HG03097 (cell line): ENCODE measurements around the gene PKP4.
"Not testable (repeated sequence)": the region's sequence is repeated elsewhere in the genome, so short reads cannot be mapped to it uniquely, and the experiment has no call there.

Source experiments
- ATAC-seq: cut with Tn5 transposase; IDR thresholded peaks from one replicate; pipeline ENCODE4 v1.9.1; 2021; ENCODE audit not compliant: unreplicated experiment, low FRiP score

The PKP4 gene

GRCh38 chr2:158464426-158465281, 7.9 kb downstream of the PKP4 start:
- ATAC-seq: no peak

- ATAC-seq: no peak
These were observed 10.5 kb downstream of the PKP4 start for GRCh38 chr2:158467248-158467647.

DNA sequence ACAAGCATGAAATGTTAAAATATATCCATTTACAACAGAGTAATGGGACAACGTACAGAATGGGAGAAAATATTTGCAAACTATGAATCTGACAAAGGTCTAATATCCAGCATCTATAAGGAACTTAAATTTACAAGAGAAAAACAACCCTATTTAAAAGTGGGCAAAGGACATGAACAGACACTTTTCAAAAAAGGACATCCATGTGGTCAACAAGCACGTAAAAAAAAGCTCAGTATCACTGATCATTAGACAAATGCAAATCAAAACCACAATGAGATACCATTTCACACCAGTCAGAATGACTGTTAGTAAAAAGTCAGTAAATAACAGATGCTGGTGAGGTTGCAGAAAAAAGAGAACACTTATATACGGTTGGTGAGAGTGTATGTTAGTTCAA, 16.1 kb downstream of the PKP4 start:
- ATAC-seq: not testable (repeated sequence)

GRCh38 chr2:158473300-158473699, 16.5 kb downstream of the PKP4 start:
- ATAC-seq: not testable (repeated sequence)

- ATAC-seq: no peak
These were observed 17.1 kb downstream of the PKP4 start for GRCh38 chr2:158473719-158474392.

GRCh38 chr2:158474526-158475011, 17.8 kb downstream of the PKP4 start:
- not testable (repeated sequence) for ATAC-seq

DNA sequence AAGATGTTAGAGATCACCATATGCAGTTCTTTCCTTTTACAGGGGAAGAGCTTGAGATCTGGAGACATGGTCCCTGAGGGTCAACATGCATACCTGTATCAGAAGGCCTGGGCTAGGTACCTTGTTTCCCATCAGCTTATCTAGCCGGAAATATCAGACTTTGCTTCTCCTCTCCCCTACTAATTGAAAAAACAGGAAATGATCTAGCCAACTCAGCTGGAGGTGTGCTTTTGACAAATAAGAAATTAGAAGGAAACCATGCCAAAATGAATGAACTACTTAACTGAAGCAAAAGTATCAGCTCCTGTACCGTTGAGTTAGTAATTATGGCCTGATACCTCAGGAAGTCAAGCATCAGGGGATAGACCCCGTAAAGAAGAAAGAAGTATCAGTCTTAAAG, 20.4 kb downstream of the PKP4 start:
- ATAC-seq: no peak

DNA sequence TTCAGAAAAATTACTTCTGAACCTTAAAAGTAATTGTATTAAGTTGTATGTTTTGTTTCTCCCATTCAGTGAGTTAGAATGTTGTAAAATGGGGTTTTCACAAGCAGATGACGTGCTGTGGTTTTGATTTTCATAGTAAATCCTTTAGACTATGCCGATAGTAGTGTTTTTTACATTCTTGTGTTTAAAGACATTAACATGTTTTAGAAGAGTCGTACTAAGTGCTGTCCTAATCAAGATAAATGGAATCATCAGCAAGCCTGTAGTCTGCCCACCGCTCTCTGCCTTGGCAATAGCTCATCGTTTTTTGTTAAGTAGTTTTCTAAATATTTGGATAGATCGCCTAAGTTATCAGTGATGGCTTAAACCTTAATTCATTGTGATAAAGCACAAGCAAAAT, 21.5 kb downstream of the PKP4 start:
- ATAC-seq: no peak

- no peak for ATAC-seq
These were observed 22.1 kb downstream of the PKP4 start for GRCh38 chr2:158478816-158479215.

DNA sequence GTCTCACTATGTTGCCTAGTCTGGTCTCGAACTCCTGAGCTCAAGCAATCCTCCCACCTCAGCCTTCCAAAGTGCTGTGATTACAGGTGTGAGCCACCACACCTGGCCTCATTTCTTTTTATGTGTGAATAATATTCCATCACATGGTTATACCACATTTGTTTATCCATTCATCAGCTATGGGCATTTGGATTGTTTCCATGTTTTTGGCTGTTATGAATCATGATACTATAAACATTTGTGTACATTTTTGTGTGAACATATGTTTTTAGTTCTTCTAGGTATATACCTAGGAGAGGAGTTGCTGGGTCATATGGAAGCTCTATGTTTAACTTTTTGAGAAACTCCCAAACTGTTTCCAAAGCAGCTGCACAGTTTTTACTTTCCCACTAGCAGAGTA, 24.4 kb downstream of the PKP4 start:
- ATAC-seq: no peak

DNA sequence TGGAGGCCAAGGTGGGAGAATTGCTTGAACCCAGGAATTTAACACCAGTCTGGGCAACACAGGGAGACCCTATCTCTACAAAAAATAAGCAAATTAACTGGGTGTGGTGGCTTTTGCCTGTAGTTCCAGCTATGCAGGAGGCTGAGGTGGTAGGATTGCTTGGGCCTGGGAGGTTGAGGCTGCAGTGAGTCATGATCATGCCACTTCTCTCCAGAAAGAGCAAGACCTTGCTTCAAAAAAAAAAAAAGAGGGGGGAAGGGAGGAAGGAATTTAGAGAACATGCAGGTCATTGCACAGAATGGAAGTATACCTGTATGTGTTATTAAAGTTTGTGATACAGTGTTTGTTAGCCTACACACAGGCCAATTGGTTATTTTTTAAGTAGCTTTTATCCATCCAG, 25.8 kb downstream of the PKP4 start:
- ATAC-seq: no peak

GRCh38 chr2:158484892-158485556, 28.3 kb downstream of the PKP4 start:
- ATAC-seq: no peak

GRCh38 chr2:158486150-158486969, 29.6 kb downstream of the PKP4 start:
- no peak for ATAC-seq

- no peak for ATAC-seq
These were observed 30.2 kb downstream of the PKP4 start for GRCh38 chr2:158486970-158487325.

DNA sequence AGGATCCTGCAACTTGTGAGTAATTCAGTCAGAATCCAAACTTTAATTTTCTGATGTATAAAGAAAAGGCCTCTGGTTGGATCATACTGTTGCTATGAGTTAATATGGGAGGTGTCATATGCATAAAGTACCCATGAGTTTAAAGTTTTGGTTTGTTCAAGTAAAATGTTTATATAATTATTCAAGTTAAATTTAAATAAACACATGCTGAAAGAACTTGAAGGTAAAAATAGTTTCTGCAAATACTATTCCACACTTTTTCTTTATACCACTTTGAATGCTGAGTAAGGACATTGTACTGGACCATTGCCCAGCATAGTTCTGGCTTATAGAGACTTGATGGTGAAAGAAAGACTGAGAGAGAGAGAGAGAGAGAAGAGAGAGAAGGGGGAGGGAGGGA, 30.7 kb downstream of the PKP4 start:
- ATAC-seq: no peak

- ATAC-seq: no peak
These were observed 31.9 kb downstream of the PKP4 start for GRCh38 chr2:158488442-158489216.

- no peak for ATAC-seq
These were observed 32.8 kb downstream of the PKP4 start for GRCh38 chr2:158489366-158490112.

DNA sequence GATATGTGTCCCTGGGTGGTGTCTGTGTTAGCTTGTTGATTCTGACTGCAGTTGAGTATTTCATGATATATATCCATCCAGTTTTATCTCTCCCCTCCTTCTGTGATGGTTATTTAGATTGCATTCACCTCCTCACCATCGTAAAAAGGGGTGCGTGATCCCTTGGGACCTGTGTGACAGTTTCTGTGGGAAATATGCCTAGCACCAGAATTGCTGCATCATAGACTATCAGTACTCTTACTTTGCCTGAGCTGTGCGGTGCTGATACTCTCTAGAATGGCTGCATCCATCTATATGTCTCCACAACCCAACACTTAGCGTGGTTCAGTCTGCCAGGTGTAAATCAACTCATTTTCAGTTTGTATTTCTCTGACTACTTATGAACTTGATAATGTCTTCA, 34.3 kb downstream of the PKP4 start:
- no peak for ATAC-seq

GRCh38 chr2:158493458-158493857, 36.7 kb downstream of the PKP4 start:
- ATAC-seq: no peak
